Adrenal gland (tissue), 5 donors: Measurements from ENCODE around the gene GCGR.

ENCODE experiments used
- POLR2A ChIP-seq, 2 donors: fragments of 450-650 bp; IDR thresholded peaks; one replicate each; pipeline ENCODE4 v1.6.1; 2017; ENCODE audit warnings: antibody characterized with exemption in 2 of 2, mild to moderate bottlenecking in 2 of 2, moderate library complexity in 1 of 2
- TF ChIP-seq, protein P1 (sequence below), 6 experiments: fragments of 450-650 bp in 4 of 6; fragments of 200-600 bp in 2 of 6; sonication (generic) in 1 of 6; IDR thresholded peaks; 1 replicate in 5 of 6; 2 replicates in 1 of 6; pipeline versions ENCODE4 v1.5.1 to v1.8.0; 2016 to 2021; ENCODE audit warnings: antibody characterized with exemption in 6 of 6, mild to moderate bottlenecking in 2 of 6, moderate library complexity in 1 of 6
- donor health status: DM: no; HTN: no; CAD: no.

DNA sequence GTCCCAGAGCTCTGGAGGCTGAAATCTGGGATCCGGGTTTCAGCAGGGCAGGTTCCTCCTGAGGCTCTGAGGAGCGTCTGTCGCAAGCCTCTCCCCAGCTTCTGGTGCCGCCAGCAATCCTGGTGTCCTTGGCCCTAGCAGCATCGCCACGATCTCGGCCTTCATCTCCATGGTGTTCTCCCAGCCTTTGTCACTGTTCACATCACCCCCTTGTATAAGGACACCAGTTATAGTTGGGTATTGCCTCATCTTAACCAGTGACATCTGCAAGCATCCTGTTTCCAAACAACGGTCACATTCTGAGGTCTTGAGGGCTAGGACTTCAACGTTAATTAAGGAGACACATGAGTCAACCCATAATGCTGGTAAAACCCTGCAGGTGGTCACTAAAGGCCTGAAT is 33.7 kb downstream of the GCGR start:
- TF ChIP-seq, protein P1, sequence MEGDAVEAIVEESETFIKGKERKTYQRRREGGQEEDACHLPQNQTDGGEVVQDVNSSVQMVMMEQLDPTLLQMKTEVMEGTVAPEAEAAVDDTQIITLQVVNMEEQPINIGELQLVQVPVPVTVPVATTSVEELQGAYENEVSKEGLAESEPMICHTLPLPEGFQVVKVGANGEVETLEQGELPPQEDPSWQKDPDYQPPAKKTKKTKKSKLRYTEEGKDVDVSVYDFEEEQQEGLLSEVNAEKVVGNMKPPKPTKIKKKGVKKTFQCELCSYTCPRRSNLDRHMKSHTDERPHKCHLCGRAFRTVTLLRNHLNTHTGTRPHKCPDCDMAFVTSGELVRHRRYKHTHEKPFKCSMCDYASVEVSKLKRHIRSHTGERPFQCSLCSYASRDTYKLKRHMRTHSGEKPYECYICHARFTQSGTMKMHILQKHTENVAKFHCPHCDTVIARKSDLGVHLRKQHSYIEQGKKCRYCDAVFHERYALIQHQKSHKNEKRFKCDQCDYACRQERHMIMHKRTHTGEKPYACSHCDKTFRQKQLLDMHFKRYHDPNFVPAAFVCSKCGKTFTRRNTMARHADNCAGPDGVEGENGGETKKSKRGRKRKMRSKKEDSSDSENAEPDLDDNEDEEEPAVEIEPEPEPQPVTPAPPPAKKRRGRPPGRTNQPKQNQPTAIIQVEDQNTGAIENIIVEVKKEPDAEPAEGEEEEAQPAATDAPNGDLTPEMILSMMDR (IDR thresholded peaks at IDR 0.05): no peak
- TF ChIP-seq POLR2A (IDR thresholded peaks at IDR 0.05): no peak
